ENCODE data around the gene ADAM10.
A peak's percentile ranks its signal among the peaks of the same experiment; 100 is the strongest.

Gene ADAM10

DNA sequence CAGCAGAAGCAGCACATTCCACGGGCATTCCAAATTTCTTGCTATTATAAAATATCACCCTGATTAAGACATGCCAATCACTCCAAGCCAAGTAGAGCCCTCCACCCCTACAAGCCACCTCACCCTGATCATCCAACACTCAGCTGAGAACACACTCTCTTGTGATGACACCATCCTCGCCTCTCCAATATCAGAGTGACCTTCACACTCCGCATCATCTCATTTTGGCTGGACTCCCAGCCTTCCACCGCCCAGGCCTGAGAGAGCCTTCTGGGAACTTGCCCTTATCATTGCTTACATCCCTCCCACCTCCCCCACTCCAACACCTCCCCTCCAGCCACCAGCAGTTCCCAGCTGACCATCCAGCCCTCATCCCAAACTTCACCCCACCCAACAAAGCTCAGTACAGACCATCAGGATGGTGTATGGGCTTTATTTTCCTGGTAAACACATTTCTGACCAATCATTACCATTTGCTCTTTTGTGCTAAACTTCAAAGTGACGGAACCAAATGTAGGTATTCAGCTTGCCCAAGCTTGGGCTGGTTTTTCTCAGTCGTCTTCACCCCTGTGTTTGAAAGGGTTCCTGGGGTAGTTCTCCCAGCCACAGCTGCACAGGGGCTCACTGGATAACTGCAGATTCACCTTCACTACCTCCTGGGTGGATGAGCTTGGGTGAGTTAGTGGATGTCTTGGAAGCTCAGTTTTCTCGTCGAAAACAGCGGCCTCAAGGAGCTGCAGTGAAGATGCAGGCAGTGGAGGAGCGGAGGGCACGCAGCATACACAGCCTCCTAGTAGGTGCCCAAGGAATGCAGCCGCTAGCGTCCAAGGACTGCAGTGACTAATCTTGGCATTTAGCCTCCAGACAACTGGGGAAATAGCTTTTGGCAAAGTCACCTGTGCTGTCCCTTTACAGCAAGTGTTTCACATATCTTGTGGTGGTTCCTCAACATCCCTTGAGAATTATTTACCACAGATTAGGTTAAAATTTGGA is 202.6 kb downstream of the ADAM10 start:
- DNase-seq, result peak; percentile 94

DNA sequence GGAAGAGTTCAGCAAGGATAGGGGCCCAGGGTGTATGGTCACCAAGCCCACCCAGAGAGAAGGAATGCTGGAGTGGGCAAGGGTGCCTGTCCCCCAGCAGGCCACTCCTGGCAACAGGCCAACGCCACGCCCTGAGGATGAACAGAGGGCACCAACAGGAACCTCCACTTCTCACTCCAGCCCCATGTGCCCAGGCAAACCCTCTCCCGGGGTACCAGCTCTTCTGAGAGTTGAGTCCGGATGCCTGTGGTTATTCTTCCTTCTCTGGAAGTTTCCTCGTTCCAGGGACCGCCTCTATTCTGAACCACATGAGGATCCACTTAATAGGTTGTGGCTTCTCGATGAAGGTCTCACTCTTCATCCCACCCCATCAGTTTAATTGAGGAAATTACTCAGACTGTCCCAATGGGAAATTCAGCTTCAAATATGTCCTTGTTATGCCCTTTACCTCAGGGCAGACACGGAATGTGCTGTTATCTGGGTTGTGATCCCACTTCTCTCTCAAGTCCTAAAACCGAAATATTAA is 203.4 kb downstream of the ADAM10 start:
- no peak for DNase-seq

DNA sequence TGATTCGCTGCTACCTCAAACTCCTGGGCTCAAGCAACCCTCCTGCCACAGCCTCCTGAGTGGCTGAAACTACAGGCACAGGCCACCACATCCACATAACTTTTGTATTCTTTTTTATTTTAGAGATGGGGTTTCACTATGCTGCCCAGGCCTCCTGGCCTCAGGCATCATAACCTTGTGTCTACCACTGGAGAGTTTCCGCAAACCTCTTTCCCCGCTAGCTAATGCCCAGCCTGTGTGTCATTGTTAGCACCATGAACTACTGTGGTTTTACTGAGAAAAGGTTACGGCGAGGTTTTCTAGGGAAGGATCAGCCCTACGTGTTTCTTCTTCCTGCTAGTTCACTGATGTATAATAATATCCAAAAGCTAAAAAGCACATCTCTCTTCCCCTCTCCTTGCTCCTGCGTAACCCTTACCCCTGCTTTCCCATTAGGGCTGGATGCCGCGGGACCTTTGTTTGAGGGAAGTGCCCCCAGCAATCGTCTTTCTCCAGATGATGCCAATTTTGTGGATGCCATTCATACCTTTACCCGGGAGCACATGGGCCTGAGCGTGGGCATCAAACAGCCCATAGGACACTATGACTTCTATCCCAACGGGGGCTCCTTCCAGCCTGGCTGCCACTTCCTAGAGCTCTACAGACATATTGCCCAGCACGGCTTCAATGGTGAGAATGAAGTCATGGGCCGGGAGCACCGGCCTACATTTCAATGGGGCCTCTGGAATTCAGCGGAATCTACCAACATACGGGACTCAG is 204.0 kb downstream of the ADAM10 start:
- no peak for DNase-seq

DNA sequence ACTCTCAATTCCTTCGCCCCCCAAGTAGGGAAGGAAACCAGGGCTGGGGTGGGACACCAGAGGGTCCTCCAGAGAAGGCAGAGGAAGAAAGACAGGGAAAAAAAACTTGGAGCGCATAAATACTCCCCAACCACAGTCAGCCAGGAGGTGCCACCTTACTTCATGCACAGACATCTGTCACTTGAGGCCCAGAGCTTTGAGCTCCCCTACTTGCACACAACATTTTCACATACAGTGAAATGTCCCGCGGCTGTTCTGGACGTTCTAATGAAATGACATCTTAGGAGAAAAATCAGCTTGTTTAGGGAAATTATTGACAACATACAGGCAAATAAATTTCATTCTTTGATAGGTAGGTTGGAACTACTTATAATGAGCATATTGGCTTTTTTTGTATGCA is 204.8 kb downstream of the ADAM10 start:
- DNase-seq, result no peak

DNA sequence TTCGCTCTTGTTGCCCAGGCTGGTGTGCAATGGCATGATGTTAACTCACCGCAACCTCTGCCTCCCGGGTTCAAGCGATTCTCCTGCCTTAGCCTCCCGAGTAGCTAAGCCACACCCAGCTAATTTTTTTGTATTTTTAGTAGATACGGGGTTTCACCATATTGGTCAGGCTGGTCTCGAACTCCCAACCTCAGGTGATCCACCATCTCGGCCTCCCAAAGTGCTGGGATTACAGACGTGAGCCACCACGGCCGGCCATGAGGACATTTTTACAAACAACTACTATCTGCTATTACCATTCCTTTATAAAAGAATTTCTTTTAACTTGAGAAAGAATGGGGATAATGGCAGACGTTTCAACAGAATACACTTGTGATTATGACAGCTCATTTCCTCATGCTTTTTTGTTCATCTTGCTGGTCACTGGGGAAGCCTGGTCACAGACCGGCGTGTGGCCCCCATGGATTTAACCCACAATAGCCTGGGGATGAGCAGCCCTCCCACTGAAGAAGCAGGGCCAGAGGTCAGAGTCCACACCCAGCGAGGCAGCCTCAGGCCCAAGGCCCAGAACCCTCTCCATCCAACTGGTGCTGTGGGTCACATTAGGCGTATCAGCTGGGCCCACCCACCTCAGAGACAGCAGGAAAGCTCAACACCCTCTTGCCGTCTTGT is 205.7 kb downstream of the ADAM10 start:
- no peak for DNase-seq

DNA sequence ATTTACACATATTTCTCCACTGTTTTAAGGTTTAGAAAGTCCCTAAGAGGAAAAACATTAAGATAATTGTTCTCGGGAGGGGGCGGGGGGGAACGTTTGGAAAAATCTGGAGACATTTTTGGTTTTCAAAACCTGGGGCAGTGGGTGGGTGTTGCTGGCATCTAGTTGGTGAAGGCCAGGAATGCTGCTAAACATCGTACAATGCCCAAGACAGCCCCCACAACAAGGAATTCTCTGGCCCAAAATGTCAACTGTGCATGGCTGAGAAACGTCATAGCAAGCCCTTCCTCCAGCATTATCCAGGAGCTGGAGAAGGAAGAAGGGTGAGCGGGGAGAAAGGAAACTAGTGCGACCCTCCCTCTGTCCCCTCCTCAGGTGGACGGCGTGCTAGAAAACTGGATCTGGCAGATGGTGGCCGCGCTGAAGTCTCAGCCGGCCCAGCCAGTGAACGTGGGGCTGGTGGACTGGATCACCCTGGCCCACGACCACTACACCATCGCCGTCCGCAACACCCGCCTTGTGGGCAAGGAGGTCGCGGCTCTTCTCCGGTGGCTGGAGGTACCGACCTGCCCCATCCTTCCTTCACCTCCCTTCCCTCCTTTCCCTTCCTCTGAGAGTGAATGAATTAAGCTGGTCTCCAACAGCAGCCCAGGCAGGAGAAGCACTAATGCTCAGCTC is 208.0 kb downstream of the ADAM10 start:
- no peak for DNase-seq

DNA sequence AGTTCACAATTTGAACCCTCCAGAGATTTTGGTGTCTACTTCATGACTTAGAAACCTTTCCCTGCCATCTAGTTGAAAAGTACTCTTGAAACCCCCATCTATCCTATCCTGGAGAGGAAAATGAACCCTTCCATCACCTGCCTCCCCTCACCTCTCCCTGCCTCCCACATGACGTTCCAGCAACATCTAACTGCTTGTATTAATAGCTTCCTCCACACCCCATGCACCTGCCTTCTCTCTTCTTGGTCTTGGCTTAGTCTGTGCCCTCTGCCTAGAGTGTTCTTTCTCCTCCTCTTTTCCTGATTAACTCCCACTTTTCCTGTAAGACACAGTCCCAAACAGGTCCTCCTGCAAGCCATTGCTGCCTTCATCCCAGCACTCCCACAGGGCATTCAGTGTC is 210.0 kb downstream of the ADAM10 start:
- no peak for DNase-seq

DNA sequence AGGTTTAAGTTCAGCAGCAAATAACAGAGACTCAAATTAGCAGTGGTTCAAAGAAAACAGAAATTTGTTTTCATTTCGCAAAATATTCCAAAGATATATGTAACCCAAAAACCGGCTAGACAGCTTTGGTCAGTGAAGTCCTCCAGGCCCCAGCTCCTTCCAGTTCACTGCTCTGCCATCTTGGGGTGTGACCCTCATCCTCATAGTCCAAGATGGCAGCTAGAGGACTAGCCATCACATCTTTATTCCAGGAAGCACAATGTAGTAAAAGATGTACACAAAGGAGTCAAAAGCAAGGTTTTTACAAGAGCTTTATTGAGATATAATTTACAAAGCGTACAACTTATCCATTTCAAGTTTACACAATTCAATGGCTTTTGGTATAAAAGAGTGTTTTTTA is 210.6 kb downstream of the ADAM10 start:
- no peak for DNase-seq
